Activated T-helper 1 cell treated with anti-CD3 and anti-CD28 coated beads, Interleukin-2, amount 50 U/mL, for 16 hours (primary cell): ENCODE measurements around the gene CLTCL1.
"Not testable (repeated sequence)": the region's sequence is repeated elsewhere in the genome, so short reads cannot be mapped to it uniquely, and the experiment has no call there.

Experiments
- DNase-seq, 2 donors: peaks; one replicate each; pipeline ENCODE4 v3.0.0-alpha.2; 2020; ENCODE audit warnings: low read depth in 1 of 2, low spot score in 1 of 2

Gene CLTCL1

GRCh38 chr22:19256362-19256761 lies 35.2 kb downstream of the CLTCL1 start:
- not testable (repeated sequence) for DNase-seq

DNA sequence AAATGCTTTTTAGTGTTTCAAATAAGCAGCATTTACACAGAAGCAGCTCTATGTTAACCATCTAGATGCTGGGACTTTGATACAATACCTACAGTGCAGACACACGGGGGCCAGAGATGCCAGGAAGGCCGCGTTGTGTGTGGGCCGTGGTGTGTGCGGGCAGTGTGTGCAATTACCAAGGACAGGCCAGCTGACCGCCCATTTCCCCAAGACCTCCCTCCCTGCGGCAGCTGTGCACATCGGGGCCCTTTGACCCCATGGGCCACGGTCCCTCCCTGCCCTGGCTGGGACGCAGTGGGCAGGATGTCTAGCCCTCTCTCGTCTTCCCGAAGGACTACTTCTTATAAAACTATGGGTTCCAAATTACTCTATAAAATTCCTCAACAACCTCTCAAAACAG lies 38.4 kb downstream of the CLTCL1 start:
- DNase-seq, result no peak

DNA sequence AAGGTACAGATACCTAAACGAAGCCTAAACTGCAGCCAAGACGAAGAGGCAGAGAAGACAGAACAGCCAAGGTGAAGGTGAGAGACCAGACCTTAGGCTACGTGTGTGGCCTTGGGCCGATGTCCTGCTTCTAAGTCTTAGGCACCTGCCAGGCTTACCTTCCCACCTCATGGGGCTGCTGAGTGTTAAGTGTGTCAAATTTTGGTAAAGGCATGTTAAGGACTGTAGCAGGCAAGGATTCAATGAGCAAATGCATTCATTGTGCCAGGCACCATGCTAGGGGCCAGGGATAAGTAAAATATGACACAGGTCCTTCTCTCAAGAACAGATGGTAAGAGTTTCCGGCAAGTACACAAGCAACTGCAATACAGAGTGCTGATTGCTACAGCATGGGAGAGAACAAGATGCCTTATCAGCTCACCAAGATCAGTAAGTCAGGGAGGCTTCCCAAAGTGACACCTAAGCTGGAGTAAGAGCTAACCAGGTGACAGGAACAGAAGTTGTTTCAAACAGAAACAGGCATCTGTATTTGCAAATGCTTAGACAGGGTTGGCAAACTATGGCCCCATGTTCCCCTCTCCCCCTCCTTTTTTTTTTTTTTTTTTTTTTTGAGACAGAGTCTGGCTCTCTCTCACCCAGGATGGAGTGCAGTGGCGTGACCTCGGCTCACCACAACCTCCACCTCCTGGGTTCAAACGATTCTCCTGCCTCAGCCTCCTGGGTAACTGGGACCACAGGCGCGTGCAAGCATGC lies 46.7 kb downstream of the CLTCL1 start:
- DNase-seq, result no peak

- no peak for DNase-seq
These were observed 48.8 kb downstream of the CLTCL1 start for GRCh38 chr22:19242699-19243098.

- DNase-seq, result no peak
These were observed 50.0 kb downstream of the CLTCL1 start for GRCh38 chr22:19241593-19241906.

- DNase-seq, result no peak
These were observed 50.5 kb downstream of the CLTCL1 start for GRCh38 chr22:19240813-19241592.

DNA sequence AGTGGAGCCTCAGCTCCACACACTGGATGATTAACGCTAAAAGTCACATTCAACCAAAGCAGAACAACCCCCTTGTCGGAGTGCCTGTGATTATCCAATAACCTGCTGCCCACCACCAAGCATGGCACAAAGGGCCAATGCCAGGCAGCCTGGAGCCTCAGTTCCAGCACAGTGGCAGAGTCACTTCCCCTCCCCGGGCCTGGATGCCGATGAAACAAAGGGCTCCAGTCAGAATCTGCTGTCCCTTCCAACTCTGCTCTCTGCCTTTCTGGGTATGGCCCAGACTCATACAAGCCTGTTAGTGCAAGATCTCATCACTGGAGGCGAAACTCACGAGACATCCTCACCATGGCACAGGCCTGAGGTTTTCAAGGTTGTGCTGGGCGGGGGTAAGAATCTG lies 52.1 kb downstream of the CLTCL1 start:
- DNase-seq, result no peak

DNA sequence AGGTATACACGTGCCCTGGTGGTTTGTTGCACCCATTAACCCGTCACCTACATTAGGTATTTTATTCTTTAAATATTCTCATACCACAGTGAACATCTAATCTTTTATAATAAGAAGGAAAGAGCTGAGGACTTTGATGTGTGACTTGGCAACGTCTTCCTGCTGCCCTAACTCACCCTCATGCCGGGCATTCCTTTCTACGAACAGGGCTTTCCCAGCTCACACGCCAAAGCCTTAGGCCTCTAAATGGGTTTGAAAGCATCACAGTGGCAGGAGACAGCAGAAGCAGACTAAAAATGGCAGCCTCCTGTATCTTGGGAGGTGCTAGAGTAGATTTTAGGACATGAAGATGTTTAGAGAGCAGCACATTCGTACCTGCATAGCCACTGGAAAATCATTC lies 52.6 kb downstream of the CLTCL1 start:
- DNase-seq, result no peak

DNA sequence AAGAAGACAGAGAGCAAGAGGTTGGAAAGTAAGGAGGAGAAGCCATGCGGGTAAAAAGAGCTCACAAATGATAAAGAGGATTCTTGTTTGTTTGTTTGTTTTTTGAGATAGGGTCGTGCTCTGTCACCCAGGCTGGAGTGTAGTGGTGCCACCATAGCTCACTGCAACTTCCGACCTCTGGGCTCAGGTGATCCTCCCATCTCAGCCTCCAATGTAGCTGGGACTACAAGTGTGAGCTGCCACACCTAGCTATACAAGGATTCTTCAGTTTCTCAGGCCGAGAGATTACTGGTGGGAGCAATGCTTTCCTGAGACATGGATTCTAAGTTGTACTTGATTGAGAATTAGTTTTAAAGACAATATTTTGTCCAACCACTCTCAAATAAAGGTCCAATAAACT lies 55.6 kb downstream of the CLTCL1 start:
- no peak for DNase-seq

- no peak for DNase-seq
These were observed 57.2 kb downstream of the CLTCL1 start for GRCh38 chr22:19234126-19234896.

DNA sequence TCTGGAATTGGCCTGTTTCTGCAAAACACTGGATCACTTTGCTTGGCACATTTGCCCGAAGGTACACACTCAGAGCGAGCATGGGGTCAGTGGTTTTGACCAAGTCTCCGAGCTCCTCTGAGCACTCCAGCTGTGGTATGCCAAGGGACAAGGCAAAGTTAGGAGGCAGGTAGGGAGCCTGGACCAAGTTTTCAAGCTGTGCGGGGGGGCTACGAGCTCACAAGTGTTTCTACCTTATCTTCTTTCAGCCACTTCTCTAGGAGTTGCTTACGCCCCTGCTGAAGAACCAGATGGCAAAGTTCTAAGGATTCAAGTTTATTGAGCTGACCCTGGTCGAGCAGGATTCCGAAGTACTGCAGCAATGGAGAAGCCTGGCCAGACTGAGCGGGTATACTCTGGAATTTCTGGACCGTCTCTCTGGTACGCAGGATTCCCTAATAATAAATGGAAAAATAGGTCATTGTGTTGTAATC lies 58.3 kb downstream of the CLTCL1 start:
- no peak for DNase-seq

- no peak for DNase-seq
These were observed 58.9 kb downstream of the CLTCL1 start for GRCh38 chr22:19232623-19233022.

DNA sequence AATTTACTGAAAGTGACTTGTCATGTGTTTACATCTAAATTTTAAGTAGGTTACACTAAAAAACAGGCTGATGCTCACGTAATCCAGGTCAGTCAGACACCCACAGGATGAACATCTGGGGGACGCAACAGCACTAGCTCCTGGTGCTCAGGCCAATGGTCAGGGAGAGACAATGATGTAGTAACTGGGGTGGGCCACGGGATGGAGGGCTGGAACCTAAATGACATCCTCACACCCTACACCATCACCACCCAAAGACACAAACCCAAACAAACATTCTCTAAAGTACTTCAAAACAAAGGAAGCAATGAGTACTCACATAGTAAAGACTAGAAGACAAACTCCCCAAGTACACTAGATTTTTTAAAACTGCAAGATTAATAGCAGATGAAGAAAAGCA lies 59.5 kb downstream of the CLTCL1 start:
- DNase-seq, result no peak

DNA sequence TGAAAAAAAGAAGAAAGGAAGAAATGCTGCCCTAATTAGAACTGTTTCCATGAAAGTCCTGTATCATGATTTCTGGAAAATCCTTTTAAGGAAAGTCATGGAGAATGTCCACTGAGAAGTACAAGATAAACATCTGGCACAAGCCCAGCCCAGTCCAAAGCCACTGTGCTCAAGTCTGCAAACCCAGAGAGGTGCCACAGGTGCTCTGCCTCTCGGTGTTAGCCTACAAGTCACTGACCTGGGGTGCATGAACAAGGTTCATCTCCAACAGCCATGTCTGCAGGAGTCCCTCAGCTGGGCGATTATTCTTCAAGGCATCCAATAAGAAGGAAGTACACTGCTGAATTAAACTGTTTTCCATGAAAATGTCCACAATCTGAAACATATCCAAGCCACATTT lies 61.9 kb downstream of the CLTCL1 start:
- no peak for DNase-seq

- DNase-seq, result no peak
These were observed 63.3 kb downstream of the CLTCL1 start for GRCh38 chr22:19228179-19228578.

DNA sequence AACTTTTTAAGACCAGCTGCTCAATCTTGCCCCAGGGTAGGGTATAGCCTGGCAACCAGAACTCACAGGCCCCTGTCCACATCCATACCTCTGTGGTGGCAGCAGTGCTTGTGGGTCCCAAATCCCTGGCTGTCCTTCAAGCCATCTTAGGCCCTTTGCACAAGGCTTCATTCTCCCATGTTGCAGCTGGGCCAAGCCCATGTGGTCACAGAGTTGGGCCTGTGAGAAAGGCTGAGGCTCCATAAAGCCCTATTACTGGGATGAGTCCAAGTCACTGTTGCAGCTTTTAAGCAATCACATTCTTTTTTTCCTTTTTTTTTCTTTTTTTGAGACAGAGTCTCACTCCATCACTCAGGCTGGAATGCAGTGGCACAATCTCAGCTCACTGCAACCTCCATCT lies 65.1 kb downstream of the CLTCL1 start:
- no peak for DNase-seq

GRCh38 chr22:19225560-19225959 lies 66.0 kb downstream of the CLTCL1 start:
- DNase-seq, result no peak

DNA sequence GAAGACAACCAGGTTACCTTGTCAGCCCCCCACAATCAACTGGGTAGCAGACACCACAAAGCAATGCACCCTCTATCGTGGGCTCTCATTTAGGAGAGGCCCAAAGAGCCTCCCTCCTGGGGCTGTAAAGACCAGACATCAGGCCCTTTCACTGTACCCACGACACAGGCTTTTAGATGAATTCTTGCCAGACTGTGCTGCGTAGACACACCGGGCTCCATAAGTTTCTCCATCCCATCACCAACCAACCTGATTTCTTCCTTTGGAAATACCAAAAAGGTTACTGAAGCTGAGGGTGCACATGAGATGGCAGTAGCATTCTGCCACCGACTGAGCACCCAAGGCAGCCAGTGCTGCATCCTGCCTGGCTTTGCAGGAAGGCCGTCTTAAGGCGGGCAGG lies 66.5 kb downstream of the CLTCL1 start:
- no peak for DNase-seq

GRCh38 chr22:19224557-19224956 lies 67.0 kb downstream of the CLTCL1 start:
- no peak for DNase-seq

GRCh38 chr22:19223617-19224016 lies 67.9 kb downstream of the CLTCL1 start:
- DNase-seq, result no peak

DNA sequence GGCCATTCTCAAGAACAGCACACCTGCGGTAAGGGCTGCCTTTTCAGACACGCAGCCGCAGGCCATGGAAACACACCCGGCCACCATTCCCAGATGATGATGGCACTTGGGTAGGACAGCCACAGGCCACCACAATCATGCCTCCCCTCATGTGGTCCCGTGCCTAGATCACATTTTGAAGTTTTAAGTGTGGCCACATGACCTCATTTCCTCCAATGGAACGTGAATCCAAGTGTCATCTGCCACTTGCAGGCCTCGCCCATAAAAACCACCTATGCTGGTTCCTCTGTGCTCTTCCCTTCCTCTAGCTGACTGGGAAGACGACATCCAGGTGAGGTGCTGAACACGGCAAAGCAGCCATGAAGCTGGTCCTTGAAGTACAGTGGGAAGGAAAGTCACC lies 68.4 kb downstream of the CLTCL1 start:
- no peak for DNase-seq
